IMR-90 (cell line): ENCODE measurements around the gene TMEM45A. TPM values are rescaled to one million over a fixed set of nuclear protein-coding genes. Genes with fewer than 3 reads are reported as not detected.

Experiments
- ATAC-seq: fragments of 200-7000 bp; cut with Tn5 transposase; 2 replicates; pipeline ENCODE4 v1.9.1; 2020; ENCODE audit warnings: low read depth, mild to moderate bottlenecking, moderate library complexity
- BruUV-seq: library from RNA; stranded (reverse); fragments of 400-500 nt; replicated peaks from 2 replicates; lab custom pipeline; 2021; lab: Mats Ljungman, UMichigan
- CTCF ChIA-PET: fragments of 300-600 bp; formaldehyde crosslinking; extraction: SDS; loops from one replicate; lab custom pipeline; 2021; ENCODE audit warnings: antibody characterized with exemption; lab: Yijun Ruan, JAX
- POLR2A ChIA-PET: fragments of 300-600 bp; sonication (Branson Sonifier 250); formaldehyde crosslinking; loops from one replicate; lab custom pipeline; 2022; ENCODE audit warnings: antibody characterized with exemption; ENCODE audit not compliant: unreplicated experiment; lab: Charles Lee
- DNase-seq: peaks from one replicate; pipeline ENCODE4 v3.0.0; 2013
- H2AFZ ChIP-seq: replicated peaks from 2 replicates; pipeline ENCODE3; 2013; ENCODE audit warnings: low read length, mild to moderate bottlenecking; ENCODE audit not compliant: poor library complexity
- H2AK5ac ChIP-seq: 2 replicates; pipeline ENCODE4 v1.6.1; 2013; ENCODE audit warnings: low read depth, low read length, inconsistent platforms
- H2AK9ac ChIP-seq: replicated peaks from 2 replicates; pipeline ENCODE3; 2013; ENCODE audit warnings: mild to moderate bottlenecking, low read depth, low read length, moderate library complexity; ENCODE audit not compliant: poor library complexity
- H2BK120ac ChIP-seq: 2 replicates; pipeline ENCODE4 v1.6.1; 2013; ENCODE audit warnings: low read depth, low read length, inconsistent platforms
- H2BK15ac ChIP-seq: 3 replicates; pipeline ENCODE4 v1.6.1; 2013; ENCODE audit warnings: low read depth, low read length, inconsistent platforms
- H2BK20ac ChIP-seq: 2 replicates; pipeline ENCODE4 v1.6.1; 2013; ENCODE audit warnings: low read depth, mild to moderate bottlenecking, inconsistent platforms, low read length, moderate library complexity
- H2BK5ac ChIP-seq: 2 replicates; pipeline ENCODE4 v1.6.1; 2013; ENCODE audit warnings: mild to moderate bottlenecking, low read depth, low read length, inconsistent platforms; ENCODE audit not compliant: poor library complexity, severe bottlenecking
- H3K14ac ChIP-seq: replicated peaks from 2 replicates; pipeline ENCODE4 v1.6.1; 2013; ENCODE audit warnings: low read depth, low read length, inconsistent platforms
- H3K18ac ChIP-seq: 2 replicates; pipeline ENCODE4 v1.6.1; 2013; ENCODE audit warnings: low read depth, low read length, control low read depth
- H3K23ac ChIP-seq: 2 replicates; pipeline ENCODE4 v1.6.1; 2013; ENCODE audit warnings: low read depth, low read length, inconsistent platforms
- H3K27ac ChIP-seq: 2 replicates; pipeline ENCODE4 v1.5.1; 2013; ENCODE audit warnings: mild to moderate bottlenecking, control low read depth, low read length; ENCODE audit not compliant: insufficient read depth
- H3K27me3 ChIP-seq: 2 replicates; pipeline ENCODE4 v1.6.1; 2013; ENCODE audit warnings: low read length; ENCODE audit not compliant: control insufficient read depth, insufficient read depth
- H3K36me3 ChIP-seq: 2 replicates; pipeline ENCODE4 v1.6.1; 2013; ENCODE audit warnings: low read length, mixed read lengths; ENCODE audit not compliant: control insufficient read depth, insufficient read depth
- H3K4ac ChIP-seq: 2 replicates; pipeline ENCODE4 v1.6.1; 2013; ENCODE audit warnings: low read depth, low read length, inconsistent platforms
- H3K4me1 ChIP-seq: 2 replicates; pipeline ENCODE4 v1.6.1; 2013; ENCODE audit warnings: low read length, mixed read lengths; ENCODE audit not compliant: control insufficient read depth, insufficient read depth
- H3K4me2 ChIP-seq: 2 replicates; pipeline ENCODE4 v1.6.1; 2013; ENCODE audit warnings: low read depth, mild to moderate bottlenecking, control low read depth, low read length, moderate library complexity
- H3K4me3 ChIP-seq: 2 replicates; pipeline ENCODE4 v1.5.1; 2013; ENCODE audit warnings: low read depth, mild to moderate bottlenecking, control low read depth, low read length, moderate library complexity; ENCODE audit not compliant: insufficient read depth
- H3K56ac ChIP-seq: 2 replicates; pipeline ENCODE4 v1.6.1; 2013; ENCODE audit warnings: low read length, inconsistent platforms; ENCODE audit not compliant: insufficient read depth; ENCODE audit errors: extremely low read depth
- H3K79me1 ChIP-seq, 2 experiments: 2 replicates each; pipeline ENCODE4 v1.6.1; 2013; ENCODE audit warnings: low read length in 2 of 2, inconsistent platforms in 1 of 2, low read depth in 1 of 2
- H3K9ac ChIP-seq: 2 replicates; pipeline ENCODE4 v1.6.1; 2013; ENCODE audit warnings: low read depth, low read length, control low read depth
- H3K9me1 ChIP-seq: 2 replicates; pipeline ENCODE4 v1.6.1; 2013; ENCODE audit warnings: low read length, inconsistent platforms; ENCODE audit not compliant: insufficient read depth
- H3K9me3 ChIP-seq: 2 replicates; pipeline ENCODE4 v1.6.1; 2013; ENCODE audit warnings: low read length; ENCODE audit not compliant: control insufficient read depth, insufficient read depth
- H4K20me1 ChIP-seq: 2 replicates; pipeline ENCODE4 v1.6.1; 2013; ENCODE audit warnings: low read length, inconsistent platforms; ENCODE audit not compliant: insufficient read depth
- H4K5ac ChIP-seq: 2 replicates; pipeline ENCODE4 v1.6.1; 2013; ENCODE audit warnings: mild to moderate bottlenecking, low read depth, low read length, control low read depth
- H4K8ac ChIP-seq, 2 experiments: 2 replicates each; pipeline ENCODE4 v1.6.1; 2013; ENCODE audit warnings: low read depth in 2 of 2, low read length in 2 of 2, control low read depth in 1 of 2, inconsistent platforms in 1 of 2
- H4K91ac ChIP-seq: 2 replicates; pipeline ENCODE4 v1.6.1; 2013; ENCODE audit warnings: low read depth, low read length, inconsistent platforms; ENCODE audit not compliant: insufficient read depth
- CHD1 ChIP-seq: IDR thresholded peaks from 2 replicates; pipeline ENCODE4 v1.6.1; 2012; ENCODE audit warnings: low read depth, low read length, improper control_type of control experiment
- ELK1 ChIP-seq: fragments of 150-350 bp; IDR thresholded peaks from 2 replicates; pipeline ENCODE4 v1.6.1; 2016; ENCODE audit warnings: low read depth, mild to moderate bottlenecking, low read length, moderate library complexity, borderline replicate concordance
- FOS ChIP-seq: fragments of 150-350 bp; IDR thresholded peaks from 2 replicates; pipeline ENCODE4 v1.6.1; 2016; ENCODE audit warnings: low read depth, low read length
- MAZ ChIP-seq: IDR thresholded peaks from 2 replicates; pipeline ENCODE4 v1.6.1; 2012; ENCODE audit warnings: low read depth, mild to moderate bottlenecking, low read length, improper control_type of control experiment, moderate library complexity, borderline replicate concordance
- NFE2L2 ChIP-seq: fragments of 150-350 bp; IDR thresholded peaks from 2 replicates; pipeline ENCODE4 v1.6.1; 2016; ENCODE audit warnings: low read depth, mild to moderate bottlenecking, low read length
- POLR2A ChIP-seq: IDR thresholded peaks from 2 replicates; pipeline ENCODE4 v1.6.1; 2012; ENCODE audit warnings: mild to moderate bottlenecking, low read depth, low read length
- RFX5 ChIP-seq: IDR thresholded peaks from 2 replicates; pipeline ENCODE4 v1.8.0; 2012; ENCODE audit warnings: low read depth, mild to moderate bottlenecking, low read length, moderate library complexity
- SMC3 ChIP-seq: fragments of 150-350 bp; IDR thresholded peaks from 2 replicates; pipeline ENCODE4 v1.6.1; 2016; ENCODE audit warnings: low read depth, mild to moderate bottlenecking, antibody characterized with exemption, low read length, moderate library complexity
- USF2 ChIP-seq: fragments of 150-350 bp; IDR thresholded peaks from 2 replicates; pipeline ENCODE4 v1.6.1; 2017; ENCODE audit warnings: mild to moderate bottlenecking, antibody characterized with exemption, low read length, low read depth
- WGBS, 2 experiments: methylation state at CpG; one replicate each; pipeline versions ENCODE4 v1.1.5 to v1.1.7; 2013; ENCODE audit warnings: missing lambda C conversion rate in 2 of 2; ENCODE audit not compliant: insufficient read length in 1 of 2; ENCODE audit errors: extremely low coverage in 2 of 2; 5-methylcytosine and 5-hydroxymethylcytosine counted together
- dilution Hi-C: fragments of 300-500 bp; cut with HindIII; formaldehyde crosslinking; loops from one replicate; pipeline ENCODE4 v1.14.3; 2018; ENCODE audit warnings: low sequenced_read_pairs; ENCODE audit not compliant: unreplicated experiment
- in situ Hi-C: fragments of 300-500 bp; cut with MboI; formaldehyde crosslinking; loops from 3 replicates; pipeline ENCODE4 v1.14.3; 2019; ENCODE audit warnings: low sequenced_read_pairs, inconsistent platforms, mixed read lengths
- intact Hi-C: fragments of 100-400 bp; cut with micrococcal nuclease; formaldehyde crosslinking; loops from 2 replicates; pipeline ENCODE4 v1.10.0; 2022
- polyA plus RNA-seq, 3 experiments: library from polyadenylated mRNA; depleted of rRNA; stranded (reverse); fragments of >200 nt; gene quantifications; 2 replicates each; pipeline ENCODE4 v1.2.3, GENCODE V29; 2012; ENCODE audit warnings: low replicate concordance in 1 of 3
- total RNA-seq: library from RNA; depleted of rRNA; stranded (reverse); fragments of >200 nt; gene quantifications from 2 replicates; pipeline ENCODE4 v1.2.3, GENCODE V29; 2012

The TMEM45A gene
- total and polyA plus RNA-seq, 2 of the 4 experiments (the other 2 are of a cell fraction): 13.6 to 21.7 TPM

- H3K9me1 ChIP-seq: peaks cover 7% of the 10 kb centered on the region
- H4K8ac ChIP-seq: no peak overlapping the region
- ChIA-PET CTCF (no interaction called here), POLR2A (no interaction called here)
- dilution Hi-C loops: no loop called here
- intact Hi-C loops: no loop called here
- H4K20me1 ChIP-seq: no peaks in the 10 kb centered on the region
- DNase-seq (peak; percentile 42), ATAC-seq (no peak)
- no peak overlapping the region for H3K18ac ChIP-seq
- H2AK5ac ChIP-seq: no peak overlapping the region
- H3K23ac ChIP-seq: no peak overlapping the region
- no peak overlapping the region for H2AK9ac ChIP-seq
- no peak overlapping the region for H2AFZ ChIP-seq
- no TSS peak for BruUV-seq
- H3K27ac ChIP-seq: no peak overlapping the region
- no peak overlapping the region for H4K5ac ChIP-seq
- no peak overlapping the region for H2BK20ac ChIP-seq
- no peaks in the 10 kb centered on the region for H3K79me1 ChIP-seq
- no peak overlapping the region for H3K56ac ChIP-seq
- H3K27me3 ChIP-seq: no peaks in the 10 kb centered on the region
- no peak overlapping the region for H3K14ac ChIP-seq
- H3K4me3 ChIP-seq: no peak overlapping the region
- H3K4me1 ChIP-seq: peaks cover 11% of the 10 kb centered on the region
- TF ChIP-seq ELK1 (no peak), MAZ (no peak), CHD1 (no peak), POLR2A (no peak), NFE2L2 (no peak), SMC3 (no peak), FOS (no peak), RFX5 (no peak), USF2 (no peak)
- WGBS, 2 experiments: no CpG with 5 or more reads among the region's 4 CpGs
- H2BK5ac ChIP-seq: no peak overlapping the region
- H3K4ac ChIP-seq: no peak overlapping the region
- H4K91ac ChIP-seq: no peak overlapping the region
- in situ Hi-C loops: no loop called here
- H2BK120ac ChIP-seq: no peak overlapping the region
- H2BK15ac ChIP-seq: no peak overlapping the region
- H3K9me3 ChIP-seq: no peaks in the 10 kb centered on the region
- H3K9ac ChIP-seq: no peak overlapping the region
- no peak overlapping the region for H3K4me2 ChIP-seq
- H3K36me3 ChIP-seq: no peaks in the 10 kb centered on the region
Observed at GRCh38 chr3:100560426-100560825, 68.0 kb downstream of the TMEM45A start.
